ENCODE results near the gene SDHA.
"Not testable (repeated sequence)": the region's sequence is repeated elsewhere in the genome, so short reads cannot be mapped to it uniquely, and the experiment has no call there.

Gene SDHA

GRCh38 chr5:303741-304140, 85.6 kb downstream of the SDHA start:
- DNase-seq = not testable (repeated sequence)

GRCh38 chr5:305050-305449, 86.9 kb downstream of the SDHA start:
- no peak for DNase-seq

DNA sequence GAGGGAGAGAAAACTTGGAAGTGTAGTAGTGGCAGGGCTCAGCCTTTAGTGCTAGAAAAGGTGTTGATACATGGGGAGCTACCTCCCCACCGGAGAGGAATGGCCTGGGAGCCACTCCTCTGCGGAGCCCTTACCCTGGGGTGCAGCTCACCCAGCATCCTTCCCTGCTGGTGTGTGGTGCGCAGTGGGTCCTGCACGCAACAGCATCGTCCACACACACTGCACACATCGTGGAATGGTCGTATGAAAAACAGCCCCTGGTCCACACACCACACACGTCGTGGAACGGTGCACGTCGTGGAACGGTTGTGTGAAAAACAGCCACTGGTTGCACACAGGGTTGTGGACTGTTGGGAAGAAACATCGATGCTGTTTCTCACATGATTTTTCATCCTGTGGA, 87.3 kb downstream of the SDHA start:
- DNase-seq = no peak

DNA sequence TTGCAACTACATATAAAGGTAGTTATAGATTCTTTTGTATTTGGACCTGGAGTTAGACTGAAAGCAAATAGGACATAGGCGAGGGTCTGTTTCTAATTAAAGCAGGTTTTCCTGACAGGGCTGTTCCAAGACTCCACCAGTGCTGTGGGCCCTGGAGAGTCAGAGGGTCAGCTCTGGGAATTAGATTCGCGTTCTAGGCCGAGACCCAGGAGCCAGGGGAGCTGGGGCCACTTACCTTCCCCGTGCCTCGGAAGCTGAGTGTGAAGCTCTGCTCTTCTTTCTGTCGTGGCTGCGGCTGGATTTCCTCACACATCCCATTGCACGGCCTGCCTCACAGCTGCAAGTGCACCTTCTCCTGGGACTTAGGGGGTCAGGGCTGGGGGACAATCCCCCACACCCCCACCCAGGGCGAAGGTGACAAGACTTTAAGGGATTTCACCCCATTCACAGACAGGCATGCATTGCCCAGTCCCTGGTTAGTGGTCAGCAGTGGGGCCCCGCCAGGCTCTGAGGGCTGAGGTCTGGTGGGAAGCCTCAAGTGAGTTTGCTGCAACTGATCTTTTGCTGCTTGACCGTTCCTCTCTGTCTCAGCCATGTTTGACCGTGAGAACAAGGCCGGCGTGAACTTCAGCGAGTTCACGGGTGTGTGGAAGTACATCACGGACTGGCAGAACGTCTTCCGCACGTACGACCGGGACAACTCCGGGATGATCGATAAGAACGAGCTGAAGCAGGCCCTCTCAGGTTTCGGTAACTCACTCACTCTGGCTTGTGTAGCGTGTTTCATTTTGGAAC, 88.1 kb downstream of the SDHA start:
- DNase-seq = no peak
